H1 (cell line): ENCODE data around the gene TUBA4B.

ENCODE experiments used
- CHD1 ChIP-seq: IDR thresholded peaks from 2 replicates; pipeline ENCODE4 v1.6.1; 2012; ENCODE audit warnings: low read depth, low read length, improper control_type of control experiment
- EZH2 ChIP-seq: fragments of 200-600 bp; sonication (generic); IDR thresholded peaks from 2 replicates; pipeline ENCODE4 v1.7.1; 2012; ENCODE audit warnings: low read depth, mild to moderate bottlenecking, moderate library complexity, low read length, inconsistent platforms; ENCODE audit not compliant: severe bottlenecking

GRCh38 chr2:219280651-219281050 is 27.6 kb downstream of the TUBA4B start:
- no peak for TF ChIP-seq CHD1
- TF ChIP-seq EZH2: no peak
